HG02870 (cell line): ENCODE data around the gene KIRREL1.

Experiments used
- ATAC-seq: cut with Tn5 transposase; IDR thresholded peaks from one replicate; pipeline ENCODE4 v1.9.1; 2021; ENCODE audit warnings: mild to moderate bottlenecking, moderate library complexity; ENCODE audit not compliant: unreplicated experiment

KIRREL1 gene

GRCh38 chr1:158028969-158029368, 35.5 kb downstream of the KIRREL1 start:
- no peak for ATAC-seq

- no peak for ATAC-seq
These were observed 41.6 kb downstream of the KIRREL1 start for GRCh38 chr1:158035014-158035413.

- no peak for ATAC-seq
These were observed 42.6 kb downstream of the KIRREL1 start for GRCh38 chr1:158035976-158036583.

GRCh38 chr1:158037008-158037865, 43.8 kb downstream of the KIRREL1 start:
- ATAC-seq: no peak

GRCh38 chr1:158037866-158038359, 44.5 kb downstream of the KIRREL1 start:
- ATAC-seq: no peak

GRCh38 chr1:158038793-158039192, 45.3 kb downstream of the KIRREL1 start:
- ATAC-seq: no peak

- no peak for ATAC-seq
These were observed 45.9 kb downstream of the KIRREL1 start for GRCh38 chr1:158039380-158039779.

GRCh38 chr1:158040323-158040722, 46.9 kb downstream of the KIRREL1 start:
- ATAC-seq: no peak

- ATAC-seq: no peak
These were observed 49.8 kb downstream of the KIRREL1 start for GRCh38 chr1:158043232-158043631.

GRCh38 chr1:158045639-158046038, 52.2 kb downstream of the KIRREL1 start:
- no peak for ATAC-seq

- no peak for ATAC-seq
These were observed 53.5 kb downstream of the KIRREL1 start for GRCh38 chr1:158046715-158047510.

GRCh38 chr1:158048371-158049067, 55.1 kb downstream of the KIRREL1 start:
- no peak for ATAC-seq

GRCh38 chr1:158049853-158050252, 56.4 kb downstream of the KIRREL1 start:
- ATAC-seq: no peak

- no peak for ATAC-seq
These were observed 59.8 kb downstream of the KIRREL1 start for GRCh38 chr1:158053276-158053675.

- ATAC-seq: no peak
These were observed 61.3 kb downstream of the KIRREL1 start for GRCh38 chr1:158054721-158055120.

GRCh38 chr1:158055854-158056253, 62.4 kb downstream of the KIRREL1 start:
- ATAC-seq: no peak

- ATAC-seq: no peak
These were observed 63.1 kb downstream of the KIRREL1 start for GRCh38 chr1:158056498-158056897.

GRCh38 chr1:158058237-158058985, 65.0 kb downstream of the KIRREL1 start:
- no peak for ATAC-seq

- ATAC-seq: no peak
These were observed 66.5 kb downstream of the KIRREL1 start for GRCh38 chr1:158059984-158060383.

GRCh38 chr1:158062174-158062573, 68.7 kb downstream of the KIRREL1 start:
- no peak for ATAC-seq
